HK-2 (cell line): Measurements from ENCODE around the gene ULK3.

Experiments
- DNase-seq: peaks from one replicate; pipeline ENCODE4 v3.0.0-alpha.2; 2018; ENCODE audit not compliant: unreplicated experiment

ULK3 gene

DNA sequence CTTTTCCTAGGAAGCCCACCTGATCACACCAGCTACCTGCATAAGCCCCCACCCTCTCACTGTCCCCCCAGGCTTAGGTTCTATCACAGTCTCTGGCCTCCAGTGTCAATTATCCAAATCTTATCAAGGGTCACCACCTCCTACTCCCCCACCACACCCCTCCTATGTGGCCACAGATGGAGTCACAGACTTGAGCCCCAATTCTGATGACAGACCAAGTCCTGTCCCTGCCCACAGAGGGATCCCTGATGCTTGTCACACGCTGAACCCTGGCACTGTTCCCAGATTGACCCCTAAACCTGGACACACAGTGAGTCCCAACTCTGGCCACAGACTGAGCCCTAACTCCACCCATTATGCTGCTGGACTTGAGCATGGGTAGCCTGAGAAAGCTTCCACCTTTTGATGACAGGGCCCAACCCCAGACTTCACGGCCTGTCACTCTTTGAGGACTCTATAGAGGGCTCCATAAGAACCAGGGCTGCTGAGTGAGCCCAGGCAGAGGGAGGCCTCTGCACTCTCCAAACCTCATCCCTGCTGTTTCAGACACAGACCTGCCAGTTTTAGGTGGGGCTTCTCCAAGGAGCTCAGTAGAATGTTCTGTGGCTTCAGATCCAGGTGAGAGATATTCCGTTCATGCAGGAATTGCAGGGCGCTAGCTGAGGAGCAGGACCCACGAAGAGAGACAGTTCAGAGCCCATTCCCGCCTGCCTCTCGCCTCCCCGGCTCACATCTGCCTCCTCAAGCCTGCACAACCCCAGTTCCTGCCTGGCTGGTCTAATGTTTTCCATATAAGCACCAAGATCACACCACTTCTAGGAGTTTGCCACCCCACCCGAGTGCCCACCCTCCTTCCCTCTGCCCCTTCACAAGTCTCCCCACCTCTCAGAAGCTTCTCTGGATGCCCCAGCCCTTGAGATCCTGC, 1.8 kb downstream of the ULK3 start:
- no peak for DNase-seq

DNA sequence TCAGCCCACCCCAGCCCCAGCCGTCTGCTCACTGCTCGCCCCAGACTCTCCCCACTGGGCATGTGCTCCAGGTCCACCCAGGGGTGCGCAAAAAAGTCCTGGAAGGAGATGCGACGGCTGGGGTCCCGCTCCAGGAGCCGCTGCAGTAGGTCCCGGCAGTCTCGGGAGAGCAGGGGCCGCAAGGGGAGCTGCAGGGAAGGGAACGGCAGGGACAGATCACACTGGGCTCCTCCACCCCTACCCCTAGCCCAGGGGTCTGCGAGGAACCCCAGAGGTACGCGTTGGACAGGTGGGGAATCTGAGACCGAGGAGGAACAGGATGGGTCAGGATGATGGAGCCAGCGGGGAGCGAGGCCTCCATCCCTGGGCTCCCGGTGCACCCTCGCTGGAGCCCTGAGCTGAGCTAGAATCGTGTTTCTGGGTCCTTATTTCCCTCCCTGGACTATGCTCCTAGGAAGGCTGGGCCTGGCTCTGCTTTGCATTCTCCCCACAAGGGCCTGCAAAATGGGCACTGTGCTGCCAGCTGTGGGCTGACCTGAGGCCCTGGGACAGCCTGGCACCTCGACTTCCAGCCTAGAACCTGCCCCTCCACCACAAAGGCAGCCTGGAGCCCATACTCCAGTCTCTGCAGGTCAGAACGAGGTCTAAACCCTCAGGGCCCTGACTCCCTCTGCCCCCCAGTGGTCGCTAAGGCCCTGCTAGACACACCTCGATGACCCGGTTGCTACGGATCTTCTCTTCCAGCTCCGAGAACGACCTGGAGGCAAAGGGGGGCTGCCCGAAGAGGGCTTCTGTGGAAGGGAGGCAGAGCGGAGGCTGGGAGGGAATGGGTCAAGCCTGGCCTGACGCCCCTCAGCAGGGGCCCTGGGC, 3.2 kb downstream of the ULK3 start:
- no peak for DNase-seq

DNA sequence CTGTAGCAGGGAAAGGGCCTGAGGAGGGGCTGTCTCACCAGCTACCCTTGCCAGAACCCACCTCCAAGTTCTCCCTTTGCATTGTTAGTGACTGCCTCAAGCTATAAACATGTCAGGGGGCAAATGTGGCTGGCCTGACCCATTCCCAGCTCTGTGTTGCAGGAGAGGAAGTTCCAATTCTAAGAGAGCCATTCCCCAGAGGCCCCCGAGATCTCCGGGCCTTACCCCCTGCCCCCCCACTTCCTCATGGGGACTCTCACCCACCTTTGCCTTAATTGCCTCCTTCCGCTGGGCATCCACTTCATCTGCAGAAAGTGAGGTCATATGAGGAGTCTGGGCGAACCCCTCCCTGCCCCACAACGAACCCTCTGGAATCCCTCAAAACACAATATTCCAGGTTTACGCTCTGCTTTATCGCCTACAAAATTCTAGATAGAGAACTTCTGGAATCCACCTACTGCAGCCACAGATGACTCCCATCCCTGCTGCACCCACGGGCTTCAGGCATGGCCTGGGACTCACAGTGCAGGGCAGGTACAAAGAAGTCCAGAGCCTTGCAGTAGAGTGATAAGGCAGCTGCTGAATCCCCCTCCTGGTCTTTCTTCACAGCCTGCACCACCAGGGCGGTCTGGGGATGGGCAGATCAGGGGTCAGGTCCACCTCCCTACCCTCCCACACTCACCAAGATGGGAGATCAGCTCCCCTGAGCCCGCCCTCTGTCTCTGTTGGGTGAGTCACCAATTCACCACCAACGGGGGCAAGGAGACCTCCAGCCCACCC, 4.0 kb downstream of the ULK3 start:
- no peak for DNase-seq

DNA sequence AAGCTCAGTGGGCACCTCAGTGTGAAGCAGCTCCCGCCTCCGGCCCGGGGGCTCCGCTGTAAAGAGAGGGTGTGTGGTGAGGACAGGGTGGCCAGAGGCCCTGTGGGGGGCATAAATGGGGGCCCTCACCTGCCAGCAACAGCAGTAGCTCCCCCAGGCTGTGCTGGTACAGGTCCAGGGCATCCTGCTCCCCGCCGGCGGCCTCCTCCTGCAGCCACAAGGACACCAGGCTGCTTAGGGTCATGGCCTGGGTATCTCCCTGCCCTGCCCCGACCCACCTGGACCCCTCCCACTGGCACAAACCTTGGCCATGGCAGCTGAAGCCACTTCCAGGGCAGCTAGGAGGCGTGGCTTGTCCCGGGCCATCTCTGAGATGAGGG, 4.8 kb downstream of the ULK3 start:
- DNase-seq, result no peak

DNA sequence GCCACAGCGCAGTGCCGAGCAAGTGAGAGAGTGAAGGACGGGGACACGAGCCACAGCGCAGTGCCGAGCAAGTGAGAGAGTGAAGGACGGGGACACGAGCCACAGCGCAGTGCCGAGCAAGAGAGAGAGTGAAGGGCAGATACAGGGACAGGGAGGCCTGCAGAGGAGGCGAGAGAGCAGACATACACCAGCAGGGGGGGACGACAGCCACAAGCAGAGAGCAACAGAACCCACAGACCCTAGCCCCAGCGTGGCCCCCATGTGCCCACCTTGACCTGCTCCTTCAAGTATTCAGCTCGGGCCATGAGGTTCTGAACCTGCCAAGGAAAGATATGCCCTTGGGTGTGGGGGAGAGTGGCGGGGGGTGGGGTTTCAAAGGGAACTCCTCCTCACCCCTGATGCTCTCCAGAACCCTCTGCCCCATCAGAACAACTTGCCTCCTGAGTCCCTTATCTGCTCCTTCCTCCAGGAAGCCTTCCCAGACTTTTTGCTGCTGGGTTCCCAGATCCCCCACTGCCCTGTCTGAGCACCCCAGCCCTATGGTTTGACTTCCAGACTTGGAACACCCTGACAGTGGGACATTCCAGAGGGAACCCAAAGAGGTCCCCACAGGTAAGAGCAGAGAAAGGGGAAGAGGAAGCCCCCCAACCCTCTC, 5.3 kb downstream of the ULK3 start:
- no peak for DNase-seq

DNA sequence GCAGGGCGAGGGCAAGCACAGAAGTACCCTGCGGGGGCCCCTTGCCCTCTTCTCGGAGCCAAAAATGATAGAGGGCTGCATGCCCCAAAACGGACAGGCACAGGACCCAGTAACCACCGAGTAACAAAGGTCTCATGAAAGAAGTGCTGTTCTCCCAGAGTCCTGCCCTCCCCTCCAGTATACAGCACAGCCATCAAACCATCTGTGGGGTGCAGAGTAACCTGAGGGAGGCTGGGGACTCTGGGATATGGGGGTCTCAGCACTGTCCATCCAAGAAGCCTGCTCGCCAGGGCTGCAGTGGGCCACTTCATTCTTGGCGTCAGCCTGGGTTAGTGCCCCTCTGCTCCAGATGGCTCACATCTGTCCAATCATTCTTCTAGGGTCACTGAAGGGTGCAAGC, 6.1 kb downstream of the ULK3 start:
- no peak for DNase-seq

DNA sequence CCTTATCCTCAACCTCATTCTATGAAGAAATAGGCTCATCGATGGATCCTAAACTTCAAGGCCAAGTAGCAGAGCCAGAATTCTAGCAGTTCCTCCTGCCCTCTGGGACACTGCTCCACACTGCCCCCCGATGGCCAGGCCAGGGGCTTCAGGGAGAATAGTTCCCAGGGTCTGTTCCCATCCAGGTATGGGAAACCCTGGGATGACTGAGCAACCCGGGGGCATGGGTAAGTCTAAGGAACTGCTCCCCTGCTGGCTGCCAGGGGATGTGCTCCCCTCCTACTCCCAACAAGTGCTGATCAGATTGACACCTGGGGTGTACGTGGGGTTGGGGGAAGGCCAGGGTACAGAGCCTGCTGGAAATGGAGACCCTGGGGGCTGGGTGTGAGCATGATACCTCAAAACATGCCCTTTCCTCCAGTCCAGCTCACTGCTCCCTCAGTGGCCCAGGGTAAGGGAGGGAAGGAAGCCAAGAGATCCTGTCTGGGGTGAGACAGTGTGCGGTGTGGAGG, 7.6 kb downstream of the ULK3 start:
- DNase-seq, result peak; percentile 66

DNA sequence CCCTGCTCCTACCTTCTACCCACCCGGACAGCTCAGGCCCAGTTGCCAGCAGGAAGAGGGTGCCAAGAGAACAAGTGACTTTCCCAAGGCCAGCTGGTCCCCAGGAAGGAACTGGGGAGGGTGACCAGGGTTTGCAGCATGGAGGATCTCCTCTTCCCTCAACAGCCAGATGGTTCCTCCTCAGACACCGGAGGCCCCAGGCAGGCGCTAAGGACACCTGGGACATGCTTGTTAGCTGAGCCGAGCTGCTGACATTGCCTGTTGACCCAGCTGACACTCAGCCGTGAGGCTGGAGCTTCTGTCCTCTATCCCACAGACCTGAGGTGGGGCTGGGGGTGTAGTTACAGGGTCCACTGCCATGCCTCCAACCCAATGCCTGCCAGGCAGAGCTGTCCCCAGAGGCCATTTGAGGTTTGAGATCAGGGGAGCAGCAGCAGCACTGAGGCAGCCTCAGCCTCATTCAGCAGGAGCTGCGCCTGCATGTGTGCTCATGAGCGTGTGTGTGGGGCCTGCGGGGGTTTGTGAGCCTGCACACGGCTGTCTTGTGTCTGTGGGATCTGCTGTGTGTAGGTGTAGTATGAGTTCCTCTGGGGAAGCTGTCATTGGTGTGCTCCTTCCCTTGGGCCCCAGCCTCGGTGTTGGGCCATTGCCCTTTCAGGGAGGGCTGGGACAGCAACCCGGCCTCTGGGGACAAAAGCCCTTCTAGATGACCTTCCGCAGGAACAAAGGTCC, 9.4 kb downstream of the ULK3 start:
- DNase-seq, result no peak

DNA sequence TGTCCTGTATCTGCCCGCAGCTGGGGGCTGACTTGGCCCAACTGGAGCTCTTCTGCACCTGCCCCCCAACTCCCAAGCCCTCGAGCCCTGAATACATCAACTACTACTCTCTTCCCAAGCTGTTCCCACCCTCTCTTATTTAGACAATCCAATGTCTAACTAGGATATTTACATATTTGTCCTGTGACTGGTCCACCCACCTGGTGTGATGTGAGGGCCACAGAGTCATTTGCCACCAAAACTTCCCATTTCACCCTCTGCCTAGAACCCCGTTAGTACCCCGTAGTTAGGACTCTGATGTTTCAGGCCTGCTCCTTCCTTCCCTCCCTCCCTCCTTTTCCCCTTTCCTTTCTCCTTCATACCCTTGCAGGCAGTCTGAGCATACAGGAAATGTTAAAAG, 10.1 kb downstream of the ULK3 start:
- no peak for DNase-seq

DNA sequence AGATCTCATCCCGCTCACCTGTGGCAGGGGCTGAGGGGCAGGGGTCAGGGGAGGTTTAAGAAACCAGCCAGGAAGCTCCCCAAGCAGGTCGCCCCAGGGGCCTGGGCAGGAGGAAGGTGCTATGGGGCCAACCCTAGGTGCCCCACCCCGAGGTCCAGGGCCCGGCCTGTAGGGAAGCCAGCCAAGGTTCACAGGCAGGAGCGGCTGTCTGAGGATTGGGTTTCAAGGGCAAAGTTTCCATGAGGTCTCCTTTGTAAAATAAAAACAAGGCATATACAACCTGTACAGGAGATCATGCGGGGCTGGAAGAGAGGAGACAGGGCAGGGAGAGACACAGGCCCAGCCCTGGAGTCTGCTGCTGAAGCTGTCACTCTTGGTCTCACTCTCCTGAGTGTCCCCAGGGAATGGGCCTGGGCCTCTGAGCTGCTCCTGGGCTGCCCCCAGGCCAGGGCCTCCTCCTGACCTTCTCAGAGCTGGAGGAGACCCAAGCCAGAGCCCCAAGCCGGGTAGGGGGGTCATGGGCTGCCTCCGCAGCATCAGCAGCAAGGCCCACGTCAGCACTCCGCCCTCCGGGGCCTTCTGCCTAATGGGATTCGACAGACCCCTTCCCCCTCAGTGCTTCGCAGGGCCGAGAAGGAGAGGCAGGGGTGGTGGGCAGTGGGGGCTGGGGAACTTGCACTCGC, 11.0 kb downstream of the ULK3 start:
- no peak for DNase-seq

DNA sequence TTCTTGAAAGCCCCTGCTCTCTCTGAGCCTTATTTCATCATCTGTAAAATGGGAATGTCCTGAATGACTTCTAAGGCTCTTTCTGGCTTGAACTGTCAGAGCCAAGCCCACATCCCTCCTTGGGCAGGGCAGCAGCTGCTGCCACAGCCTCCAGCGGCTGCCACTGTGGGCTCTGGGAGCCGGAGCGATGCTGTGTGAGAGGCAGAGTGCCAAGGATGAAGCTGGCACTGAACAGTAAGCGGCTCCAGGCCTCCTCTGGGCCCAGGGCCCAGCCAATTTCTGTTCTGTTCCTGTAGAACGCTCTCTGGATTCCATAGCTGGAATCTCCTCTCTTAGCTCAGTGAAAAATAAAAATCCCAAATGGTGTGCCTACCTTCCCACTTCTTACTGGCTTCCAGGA, 12.1 kb downstream of the ULK3 start:
- no peak for DNase-seq

DNA sequence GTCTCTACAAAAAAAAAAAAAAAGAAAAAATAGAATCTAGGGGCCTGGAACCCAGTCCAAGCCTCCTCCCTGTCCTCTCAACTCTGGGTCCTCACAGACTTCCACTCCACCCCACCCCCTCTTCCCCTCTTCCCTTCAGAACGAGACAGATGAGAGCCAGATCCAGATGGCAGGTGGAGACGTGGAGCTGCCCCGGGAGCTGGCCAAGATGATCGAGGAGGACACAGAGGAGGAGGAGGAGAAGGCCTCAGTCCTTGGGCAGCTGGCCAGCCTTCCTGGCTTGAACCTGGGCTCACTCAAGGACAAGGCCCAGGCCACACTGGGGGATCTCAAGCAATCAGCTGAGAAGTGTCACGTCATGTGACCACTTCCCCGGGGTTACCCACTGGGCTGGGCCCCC, 13.0 kb downstream of the ULK3 start:
- DNase-seq, result no peak

DNA sequence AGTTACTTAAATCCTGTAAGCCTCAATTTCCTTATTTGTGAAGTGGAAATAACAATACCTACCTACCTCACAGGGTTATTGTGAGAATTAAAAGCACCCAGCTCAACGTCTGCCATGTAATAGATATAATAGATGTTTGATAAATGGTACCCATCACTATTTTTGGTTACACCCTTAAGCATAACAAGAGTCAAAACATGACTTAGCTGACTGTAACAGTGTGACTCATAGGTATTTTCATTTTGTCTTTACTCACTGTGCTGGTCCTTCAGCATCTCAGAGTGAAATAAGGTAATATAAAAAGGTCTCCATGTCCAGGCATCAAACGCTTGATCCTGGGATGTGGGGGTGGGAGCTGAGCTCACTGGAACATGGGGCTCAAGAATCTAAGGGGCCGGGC, 13.5 kb downstream of the ULK3 start:
- DNase-seq, result no peak

DNA sequence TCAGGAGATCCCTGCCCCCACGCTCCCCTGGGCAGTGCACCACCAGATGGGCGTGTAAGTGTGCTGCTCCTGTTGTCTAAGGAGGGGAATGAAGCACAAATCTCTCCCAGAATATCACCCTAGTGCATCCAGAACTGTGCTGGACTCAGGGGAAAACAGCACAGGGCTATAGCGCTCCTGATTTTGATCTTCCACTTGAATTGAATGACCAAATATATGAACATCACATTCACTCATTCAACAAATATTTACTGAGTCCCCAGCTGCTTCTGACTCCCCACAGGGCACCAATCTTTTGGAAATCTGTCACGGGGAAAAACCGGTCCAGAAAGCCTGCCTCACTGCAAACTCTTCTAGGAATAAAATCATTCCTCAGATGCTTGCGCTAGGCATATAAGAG, 14.1 kb downstream of the ULK3 start:
- DNase-seq, result no peak

DNA sequence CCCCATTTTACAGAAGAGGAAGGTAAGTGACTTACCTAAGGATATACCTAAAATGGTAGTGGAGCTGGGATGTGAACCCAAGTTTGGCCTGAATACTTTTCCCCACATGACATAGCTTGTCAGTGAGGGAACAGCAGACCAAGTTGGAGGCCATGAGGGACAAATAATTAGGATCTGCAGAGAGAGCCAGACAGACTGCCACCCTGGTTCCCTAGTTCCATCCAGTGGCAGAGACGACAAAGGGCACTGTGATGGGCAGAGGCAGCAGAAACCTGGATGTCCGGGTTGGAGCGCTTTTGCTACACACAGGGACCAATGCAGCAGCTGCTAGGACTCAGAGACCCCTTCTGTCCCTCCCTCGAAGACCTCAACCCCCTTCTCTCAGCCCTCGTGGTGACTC, 15.3 kb downstream of the ULK3 start:
- no peak for DNase-seq

DNA sequence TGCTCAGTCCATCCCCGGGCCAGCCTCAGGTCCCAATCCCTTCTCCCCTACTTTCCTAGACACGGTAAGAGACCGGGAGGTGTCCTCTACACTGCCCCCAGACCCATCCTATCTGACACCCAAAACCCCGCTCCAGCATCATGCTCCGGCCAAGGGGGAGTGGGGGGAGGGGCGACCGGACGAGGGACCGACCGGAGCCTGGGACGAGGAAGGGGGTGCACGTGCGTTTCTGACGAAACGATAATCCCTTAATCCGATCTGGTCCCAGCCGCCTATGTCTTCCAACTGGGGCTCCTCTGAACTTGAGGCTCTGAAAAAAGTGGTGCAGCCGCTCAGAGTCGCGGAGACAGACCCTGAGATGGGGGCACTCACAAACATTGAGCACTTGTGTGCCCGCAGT, 16.0 kb downstream of the ULK3 start:
- no peak for DNase-seq

DNA sequence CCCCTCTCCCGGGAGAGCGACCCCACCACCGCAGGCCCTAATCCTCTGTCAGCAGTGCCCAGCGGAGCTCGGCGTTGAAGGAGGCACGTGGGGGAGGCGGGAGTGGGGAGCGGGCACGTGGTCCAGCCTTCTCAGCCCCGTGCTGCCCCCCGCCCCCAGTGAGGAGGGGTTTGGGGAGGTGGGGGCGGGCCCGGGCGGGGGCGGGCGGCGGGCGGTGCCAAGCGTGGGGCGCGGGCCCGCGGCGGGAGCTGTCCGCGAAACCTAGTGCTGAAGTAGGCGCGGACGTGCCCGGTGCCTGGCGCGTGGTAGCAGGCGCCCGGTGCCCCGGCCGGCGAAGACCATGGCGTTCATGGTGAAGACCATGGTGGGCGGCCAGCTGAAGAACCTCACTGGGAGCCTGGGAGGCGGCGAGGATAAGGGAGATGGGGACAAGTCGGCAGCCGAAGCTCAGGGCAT, 16.6 kb downstream of the ULK3 start, which contains the start of gene CPLX3:
Gene CPLX3, plus strand, starts transcription at position 264 of the 456 bp plus-strand sequence. Its CDS starts 77 bp downstream, at position 341.
- peak; percentile 27 for DNase-seq

DNA sequence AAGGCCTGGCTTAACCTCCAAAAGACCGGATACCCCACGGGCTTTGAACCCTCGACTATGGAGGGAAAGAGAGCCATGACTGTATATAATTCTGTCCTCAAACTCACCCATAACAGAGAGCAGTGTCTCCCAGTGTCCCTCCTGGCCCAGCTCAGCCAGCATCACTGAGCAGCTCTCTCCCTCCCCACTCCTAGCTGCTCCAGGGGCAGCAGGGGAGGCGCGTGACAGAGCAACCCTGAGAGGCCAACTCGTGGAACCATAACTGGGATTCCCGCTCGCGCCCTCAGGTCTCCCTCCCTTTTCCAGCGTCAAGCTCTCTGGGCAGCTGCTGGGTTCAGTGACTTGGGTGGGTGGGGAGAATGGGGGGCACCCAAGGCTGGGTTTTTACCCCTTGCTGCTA, 17.1 kb downstream of the ULK3 start:
- DNase-seq, result no peak

DNA sequence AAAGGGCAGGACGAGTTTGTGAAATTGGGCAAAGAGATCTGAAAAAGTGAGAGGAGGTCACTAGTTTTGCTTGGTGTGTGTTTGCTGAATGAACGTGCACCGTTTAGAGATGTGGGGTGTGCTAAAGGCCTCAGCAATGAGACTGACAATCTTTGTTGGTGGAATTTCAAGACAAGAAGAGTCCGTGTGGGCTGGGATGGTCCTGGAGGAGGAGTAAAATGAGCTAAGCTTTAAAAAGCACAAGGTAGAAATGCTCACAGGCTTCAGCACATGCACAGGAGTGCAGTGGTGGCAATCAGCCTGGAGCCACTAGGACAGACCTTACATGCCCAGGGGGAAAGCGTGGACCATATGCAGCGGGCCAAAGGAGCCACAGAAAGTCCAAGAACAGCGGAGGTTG, 18.0 kb downstream of the ULK3 start:
- no peak for DNase-seq

DNA sequence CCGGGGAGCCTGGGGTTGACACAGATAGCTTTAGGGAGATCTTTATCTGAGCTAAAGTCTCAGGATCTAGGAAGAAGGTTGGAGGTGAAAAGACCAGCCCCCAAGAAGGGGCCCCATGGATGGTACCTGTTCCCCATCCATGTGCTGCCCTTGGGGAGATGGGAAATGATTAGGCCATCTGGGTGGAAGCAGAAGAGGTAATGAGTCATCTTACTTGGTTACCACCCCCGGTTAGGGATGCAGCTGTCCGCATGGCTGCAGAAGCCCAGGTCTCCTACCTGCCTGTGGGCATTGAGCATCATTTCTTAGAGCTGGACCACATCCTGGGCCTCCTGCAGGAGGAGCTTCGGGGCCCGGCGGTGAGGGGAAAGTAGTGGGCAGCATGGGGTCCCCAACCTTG, 19.6 kb downstream of the ULK3 start:
- DNase-seq, result no peak
